ENCODE results near the gene ABCA13.

DNA sequence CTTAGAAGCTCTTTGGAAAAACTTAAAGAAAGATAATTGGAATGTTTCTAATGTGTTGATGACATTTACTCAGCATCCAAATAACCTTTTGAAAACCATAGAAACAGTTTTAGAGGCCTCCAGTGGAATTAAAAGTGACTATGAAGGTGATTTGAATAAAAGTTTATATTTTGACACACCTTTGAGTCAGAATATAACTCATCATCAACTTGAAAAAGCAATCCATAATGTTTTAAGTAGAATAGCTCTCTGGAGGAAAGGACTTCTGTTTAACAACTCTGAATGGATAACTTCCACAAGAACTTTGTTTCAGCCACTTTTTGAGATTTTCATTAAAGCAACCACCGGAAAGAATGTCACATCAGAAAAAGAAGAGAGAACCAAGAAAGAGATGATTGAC lies 108.2 kb downstream of the ABCA13 start:
- TF ChIP-seq, protein P1, sequence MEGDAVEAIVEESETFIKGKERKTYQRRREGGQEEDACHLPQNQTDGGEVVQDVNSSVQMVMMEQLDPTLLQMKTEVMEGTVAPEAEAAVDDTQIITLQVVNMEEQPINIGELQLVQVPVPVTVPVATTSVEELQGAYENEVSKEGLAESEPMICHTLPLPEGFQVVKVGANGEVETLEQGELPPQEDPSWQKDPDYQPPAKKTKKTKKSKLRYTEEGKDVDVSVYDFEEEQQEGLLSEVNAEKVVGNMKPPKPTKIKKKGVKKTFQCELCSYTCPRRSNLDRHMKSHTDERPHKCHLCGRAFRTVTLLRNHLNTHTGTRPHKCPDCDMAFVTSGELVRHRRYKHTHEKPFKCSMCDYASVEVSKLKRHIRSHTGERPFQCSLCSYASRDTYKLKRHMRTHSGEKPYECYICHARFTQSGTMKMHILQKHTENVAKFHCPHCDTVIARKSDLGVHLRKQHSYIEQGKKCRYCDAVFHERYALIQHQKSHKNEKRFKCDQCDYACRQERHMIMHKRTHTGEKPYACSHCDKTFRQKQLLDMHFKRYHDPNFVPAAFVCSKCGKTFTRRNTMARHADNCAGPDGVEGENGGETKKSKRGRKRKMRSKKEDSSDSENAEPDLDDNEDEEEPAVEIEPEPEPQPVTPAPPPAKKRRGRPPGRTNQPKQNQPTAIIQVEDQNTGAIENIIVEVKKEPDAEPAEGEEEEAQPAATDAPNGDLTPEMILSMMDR (conservative IDR thresholded peaks at IDR 0.05; ENCODE audit: low read depth, low read length), result no peak
- TF ChIP-seq EZH2phosphoT487 (IDR thresholded peaks at IDR 0.05; ENCODE audit: borderline replicate concordance, low read length) (no peak), EZH2 (IDR thresholded peaks at IDR 0.05; ENCODE audit: low read length, unreplicated experiment) (no peak)

All from PC-3 (cell line).